ENCODE data around the gene ABL1.

- TF ChIP-seq CTCF (IDR thresholded peaks at IDR 0.05 in 8 of 11, conservative IDR thresholded peaks at IDR 0.05 in 3 of 11) (no peak), POLR2A (IDR thresholded peaks at IDR 0.05) (no peak), POLR2AphosphoS5 (IDR thresholded peaks at IDR 0.05) (no peak)
These were observed 98.3 kb downstream of the ABL1 start for GRCh38 chr9:130933114-130934046.
